HepG2 (cell line): ENCODE measurements around the gene PPP2R2C. TPM values are rescaled to one million over a fixed set of nuclear protein-coding genes. Genes with fewer than 3 reads are reported as not detected.

ENCODE experiments used
- ARID5B ChIP-seq: IDR thresholded peaks from 2 replicates; pipeline ENCODE4 v1.4.0; 2020; ENCODE audit warnings: mild to moderate bottlenecking, missing genetic modification reagents
- GTF2F1 ChIP-seq: fragments of 150-350 bp; IDR thresholded peaks from 2 replicates; pipeline ENCODE4 v1.6.1; 2014; ENCODE audit warnings: low read length
- HES4 ChIP-seq: sonication (generic); formaldehyde crosslinking; IDR thresholded peaks from 2 replicates; pipeline ENCODE4 v1.9.0; 2021; ENCODE audit warnings: mild to moderate bottlenecking, missing genetic modification reagents, borderline replicate concordance
- HINFP ChIP-seq: sonication (generic); formaldehyde crosslinking; IDR thresholded peaks from 2 replicates; pipeline ENCODE4 v1.4.0; 2020; ENCODE audit warnings: low read depth, mild to moderate bottlenecking, missing genetic modification reagents
- NKX3-1 ChIP-seq: sonication (generic); formaldehyde crosslinking; IDR thresholded peaks from 2 replicates; pipeline ENCODE4 v1.5.0; 2020; ENCODE audit warnings: missing genetic modification reagents
- PHF8 ChIP-seq: sonication (generic); formaldehyde crosslinking; IDR thresholded peaks from 2 replicates; pipeline ENCODE4 v1.5.0; 2020; ENCODE audit warnings: missing genetic modification reagents
- PPARG ChIP-seq: conservative IDR thresholded peaks from 2 replicates; pipeline ENCODE4 v1.6.1; 2016; ENCODE audit warnings: missing biosample characterization, missing genetic modification reagents
- RELA ChIP-seq: sonication (generic); formaldehyde crosslinking; IDR thresholded peaks from 2 replicates; pipeline ENCODE4 v1.4.0; 2020; ENCODE audit warnings: missing genetic modification reagents
- SMAD1 ChIP-seq: sonication (generic); formaldehyde crosslinking; IDR thresholded peaks from 2 replicates; pipeline ENCODE4 v1.4.0; 2020; ENCODE audit warnings: missing genetic modification reagents, low read depth, mild to moderate bottlenecking, borderline replicate concordance
- SNAPC2 ChIP-seq: sonication (generic); formaldehyde crosslinking; IDR thresholded peaks from 2 replicates; pipeline ENCODE4 v1.8.1; 2022; ENCODE audit warnings: mild to moderate bottlenecking, missing genetic modification reagents
- SOX6 ChIP-seq, 2 experiments: fragments of 450-650 bp in 1 of 2; sonication (generic) in 1 of 2; formaldehyde crosslinking in 1 of 2; IDR thresholded peaks; 2 replicates each; pipeline versions ENCODE4 v1.4.0 to v1.6.1; 2017 to 2020; ENCODE audit warnings: antibody characterized with exemption in 1 of 2, mild to moderate bottlenecking in 1 of 2, missing genetic modification reagents in 1 of 2
- ZBTB3 ChIP-seq: sonication (generic); formaldehyde crosslinking; IDR thresholded peaks from 2 replicates; pipeline ENCODE4 v1.4.0; 2020; ENCODE audit warnings: low read depth, mild to moderate bottlenecking, moderate library complexity, missing genetic modification reagents, borderline replicate concordance
- ZBTB34 ChIP-seq: sonication (generic); formaldehyde crosslinking; IDR thresholded peaks from 2 replicates; pipeline ENCODE4 v1.8.0; 2022; ENCODE audit warnings: mild to moderate bottlenecking, missing genetic modification reagents
- ZBTB46 ChIP-seq: sonication (generic); formaldehyde crosslinking; IDR thresholded peaks from 2 replicates; pipeline ENCODE4 v1.4.0; 2020; ENCODE audit warnings: mild to moderate bottlenecking, missing genetic modification reagents, borderline replicate concordance
- ZNF251 ChIP-seq: sonication (generic); formaldehyde crosslinking; IDR thresholded peaks from 2 replicates; pipeline ENCODE4 v1.9.0; 2021; ENCODE audit warnings: mild to moderate bottlenecking, missing genetic modification reagents
- ZNF260 ChIP-seq: sonication (generic); formaldehyde crosslinking; IDR thresholded peaks from 2 replicates; pipeline ENCODE4 v1.4.0; 2020; ENCODE audit warnings: missing genetic modification reagents, low read depth, mild to moderate bottlenecking, borderline replicate concordance
- ZNF572 ChIP-seq: sonication (generic); formaldehyde crosslinking; IDR thresholded peaks from 2 replicates; pipeline ENCODE4 v1.5.1; 2020; ENCODE audit warnings: mild to moderate bottlenecking, missing genetic modification reagents
- ZNF781 ChIP-seq: sonication (generic); formaldehyde crosslinking; IDR thresholded peaks from 2 replicates; pipeline ENCODE4 v1.5.1; 2020; ENCODE audit warnings: borderline replicate concordance, mild to moderate bottlenecking, missing genetic modification reagents; ENCODE audit errors: not compliant biosample characterization
- polyA plus RNA-seq, 8 experiments: library from polyadenylated mRNA; depleted of rRNA in 3 of 8; stranded (reverse) in 7 of 8; unstranded in 1 of 8; fragments of >200 nt; fragmentation: Illumina TruSeq in 4 of 8; extraction: Trizol in 4 of 8; gene quantifications; 2 replicates each; pipeline versions ENCODE4 v1.2.1 to v1.2.3, GENCODE V29; 2011 to 2016; ENCODE audit warnings: low read depth in 4 of 8, missing spikeins in 1 of 8, mixed read lengths in 1 of 8; ENCODE audit not compliant: insufficient read depth in 1 of 8
- total RNA-seq, 5 experiments: library from RNA; depleted of rRNA; stranded (reverse); fragments of >200 nt; fragmentation: Illumina TruSeq; extraction: Trizol; gene quantifications; 2 replicates each; pipeline ENCODE4 v1.2.3, GENCODE V29; 2016; ENCODE audit warnings: low read depth in 1 of 5
- TF ChIP-seq, protein P1 (sequence below): sonication (generic); formaldehyde crosslinking; IDR thresholded peaks from 2 replicates; pipeline ENCODE4 v1.5.0; 2020; ENCODE audit warnings: mild to moderate bottlenecking, missing genetic modification reagents

Gene PPP2R2C
- total and polyA plus RNA-seq, 2 of the 13 experiments (the other 11 are each of a cell fraction or from before 2014, with no cell fraction given) = 0.60 to 8.6 TPM

GRCh38 chr4:6321361-6321760, 151.1 kb downstream of the PPP2R2C start (continued):
- TF ChIP-seq ARID5B = peak; percentile 38; the same call in 1 of the 2 replicates
- no peak for TF ChIP-seq PHF8 (CRISPR knock-in tag)
- TF ChIP-seq RELA (CRISPR knock-in tag) = no peak
- 0 out of 2 replicates have a peak, but pooled peaks have one; percentile 21 for TF ChIP-seq PPARG
- no peak for TF ChIP-seq HINFP
- no peak for TF ChIP-seq ZNF781
- no peak for TF ChIP-seq NKX3-1 (CRISPR knock-in tag)
- TF ChIP-seq SOX6 (IDR thresholded peaks at IDR 0.05) = no peak
- 0 out of 2 replicates have a peak, but pooled peaks have one; percentile 28 for TF ChIP-seq SOX6 (CRISPR knock-in tag; IDR thresholded peaks at IDR 0.05)
- TF ChIP-seq ZBTB34 (CRISPR knock-in tag) = no peak
- TF ChIP-seq ZNF260 (CRISPR knock-in tag) = no peak
- no peak for TF ChIP-seq ZBTB46 (CRISPR knock-in tag)
- no peak for TF ChIP-seq ZNF251 (CRISPR knock-in tag)
- no peak for TF ChIP-seq ZNF572
- TF ChIP-seq, protein P1, sequence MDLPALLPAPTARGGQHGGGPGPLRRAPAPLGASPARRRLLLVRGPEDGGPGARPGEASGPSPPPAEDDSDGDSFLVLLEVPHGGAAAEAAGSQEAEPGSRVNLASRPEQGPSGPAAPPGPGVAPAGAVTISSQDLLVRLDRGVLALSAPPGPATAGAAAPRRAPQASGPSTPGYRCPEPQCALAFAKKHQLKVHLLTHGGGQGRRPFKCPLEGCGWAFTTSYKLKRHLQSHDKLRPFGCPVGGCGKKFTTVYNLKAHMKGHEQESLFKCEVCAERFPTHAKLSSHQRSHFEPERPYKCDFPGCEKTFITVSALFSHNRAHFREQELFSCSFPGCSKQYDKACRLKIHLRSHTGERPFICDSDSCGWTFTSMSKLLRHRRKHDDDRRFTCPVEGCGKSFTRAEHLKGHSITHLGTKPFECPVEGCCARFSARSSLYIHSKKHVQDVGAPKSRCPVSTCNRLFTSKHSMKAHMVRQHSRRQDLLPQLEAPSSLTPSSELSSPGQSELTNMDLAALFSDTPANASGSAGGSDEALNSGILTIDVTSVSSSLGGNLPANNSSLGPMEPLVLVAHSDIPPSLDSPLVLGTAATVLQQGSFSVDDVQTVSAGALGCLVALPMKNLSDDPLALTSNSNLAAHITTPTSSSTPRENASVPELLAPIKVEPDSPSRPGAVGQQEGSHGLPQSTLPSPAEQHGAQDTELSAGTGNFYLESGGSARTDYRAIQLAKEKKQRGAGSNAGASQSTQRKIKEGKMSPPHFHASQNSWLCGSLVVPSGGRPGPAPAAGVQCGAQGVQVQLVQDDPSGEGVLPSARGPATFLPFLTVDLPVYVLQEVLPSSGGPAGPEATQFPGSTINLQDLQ (CRISPR knock-in tag) = no peak
- no peak for TF ChIP-seq SMAD1 (CRISPR knock-in tag)
- TF ChIP-seq SNAPC2 (CRISPR knock-in tag) = no peak
- TF ChIP-seq GTF2F1 = no peak
- no peak for TF ChIP-seq ZBTB3 (CRISPR knock-in tag)
- TF ChIP-seq HES4 = no peak
